Peyer's patch (tissue), 4 donors: ENCODE results near the gene ADGRL3.

ENCODE experiments used
- CTCF ChIP-seq, 6 experiments: fragments of 450-650 bp in 4 of 6; fragments of 200-600 bp in 2 of 6; sonication (generic) in 1 of 6; IDR thresholded peaks; one replicate each; pipeline ENCODE4 v1.5.1; 2017 to 2019; ENCODE audit warnings: antibody characterized with exemption in 6 of 6, mild to moderate bottlenecking in 3 of 6, moderate library complexity in 1 of 6
- POLR2A ChIP-seq, 2 donors: fragments of 450-650 bp; IDR thresholded peaks; one replicate each; pipeline ENCODE4 v1.5.1; 2017; ENCODE audit warnings: antibody characterized with exemption in 2 of 2, mild to moderate bottlenecking in 2 of 2, moderate library complexity in 2 of 2

- TF ChIP-seq CTCF (IDR thresholded peaks at IDR 0.05) (no peak), POLR2A (IDR thresholded peaks at IDR 0.05) (no peak)
These were observed 919.1 kb downstream of the ADGRL3 start for GRCh38 chr4:62119195-62119594.
